Omental fat pad (tissue), 4 donors: Measurements from ENCODE around the gene COMMD9. TPM values are rescaled to one million over a fixed set of nuclear protein-coding genes. Genes with fewer than 3 reads are reported as not detected.

Experiments
- ATAC-seq: fragments of 150-250 bp; one replicate; pipeline ENCODE4 v1.9.1; 2016; ENCODE audit warnings: mild to moderate bottlenecking, moderate library complexity; ENCODE audit not compliant: low FRiP score
- DNase-seq: peaks from one replicate; pipeline ENCODE4 v3.0.0-alpha.2; 2019; ENCODE audit warnings: low spot score
- total RNA-seq, 4 donors: library from RNA; depleted of rRNA; stranded (reverse); fragments of >200 nt; gene quantifications; one replicate each; pipeline ENCODE4 v1.1.0, GENCODE V29; 2016
- TF ChIP-seq, protein P1 (sequence below), 3 donors: fragments of 450-650 bp; IDR thresholded peaks; one replicate each; pipeline ENCODE4 v1.5.1; 2016 to 2017; ENCODE audit warnings: antibody characterized with exemption in 3 of 3, mild to moderate bottlenecking in 3 of 3, moderate library complexity in 2 of 3

Gene COMMD9
- total RNA-seq, 4 donors from 2014 or later: 37.3 to 52.6 (median 41.6) TPM

DNA sequence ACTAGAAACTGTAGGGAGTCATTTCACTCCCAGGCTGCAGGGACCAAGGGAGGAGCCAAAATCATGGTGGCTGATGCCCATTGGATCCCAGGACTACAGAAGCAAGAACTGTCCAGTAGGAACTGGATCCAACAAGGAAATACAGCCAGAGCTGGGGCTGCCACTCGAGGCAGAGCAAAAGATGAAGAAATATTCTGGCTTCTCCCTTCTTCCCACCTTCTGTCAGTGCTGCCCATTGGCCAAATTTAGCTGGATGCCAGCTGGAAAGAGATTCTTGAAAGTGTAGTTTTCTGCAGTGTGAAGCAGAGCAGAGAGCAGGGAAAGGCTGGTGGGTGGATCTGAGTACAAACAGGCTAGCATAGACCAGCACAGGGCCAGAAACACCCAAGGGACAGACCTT lies 45.6 kb downstream of the COMMD9 start:
- TF ChIP-seq, protein P1, sequence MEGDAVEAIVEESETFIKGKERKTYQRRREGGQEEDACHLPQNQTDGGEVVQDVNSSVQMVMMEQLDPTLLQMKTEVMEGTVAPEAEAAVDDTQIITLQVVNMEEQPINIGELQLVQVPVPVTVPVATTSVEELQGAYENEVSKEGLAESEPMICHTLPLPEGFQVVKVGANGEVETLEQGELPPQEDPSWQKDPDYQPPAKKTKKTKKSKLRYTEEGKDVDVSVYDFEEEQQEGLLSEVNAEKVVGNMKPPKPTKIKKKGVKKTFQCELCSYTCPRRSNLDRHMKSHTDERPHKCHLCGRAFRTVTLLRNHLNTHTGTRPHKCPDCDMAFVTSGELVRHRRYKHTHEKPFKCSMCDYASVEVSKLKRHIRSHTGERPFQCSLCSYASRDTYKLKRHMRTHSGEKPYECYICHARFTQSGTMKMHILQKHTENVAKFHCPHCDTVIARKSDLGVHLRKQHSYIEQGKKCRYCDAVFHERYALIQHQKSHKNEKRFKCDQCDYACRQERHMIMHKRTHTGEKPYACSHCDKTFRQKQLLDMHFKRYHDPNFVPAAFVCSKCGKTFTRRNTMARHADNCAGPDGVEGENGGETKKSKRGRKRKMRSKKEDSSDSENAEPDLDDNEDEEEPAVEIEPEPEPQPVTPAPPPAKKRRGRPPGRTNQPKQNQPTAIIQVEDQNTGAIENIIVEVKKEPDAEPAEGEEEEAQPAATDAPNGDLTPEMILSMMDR (IDR thresholded peaks at IDR 0.05): no peak
- ATAC-seq (peak; percentile 28), DNase-seq (no peak)

DNA sequence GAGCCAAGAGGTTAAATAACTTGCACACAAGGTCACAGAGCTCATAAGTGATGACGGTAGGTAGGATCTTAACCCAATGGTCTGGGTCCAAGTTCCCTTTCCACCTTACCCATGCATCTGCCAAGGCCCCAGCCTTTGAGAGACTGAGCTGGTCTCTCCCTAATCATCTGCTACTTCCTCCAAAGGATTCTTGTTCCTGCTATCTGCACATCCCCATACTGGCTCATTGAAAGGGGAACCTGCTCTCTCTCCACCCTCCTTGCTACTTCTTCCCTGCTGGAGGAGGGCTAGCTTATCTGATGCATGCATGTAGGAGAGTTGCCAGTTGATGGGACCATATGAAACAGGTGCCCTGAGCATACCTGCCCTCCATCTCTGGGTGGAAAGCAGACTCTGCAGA lies 47.7 kb downstream of the COMMD9 start:
- DNase-seq (no peak), ATAC-seq (no peak)
- TF ChIP-seq, protein P1 (IDR thresholded peaks at IDR 0.05): no peak

DNA sequence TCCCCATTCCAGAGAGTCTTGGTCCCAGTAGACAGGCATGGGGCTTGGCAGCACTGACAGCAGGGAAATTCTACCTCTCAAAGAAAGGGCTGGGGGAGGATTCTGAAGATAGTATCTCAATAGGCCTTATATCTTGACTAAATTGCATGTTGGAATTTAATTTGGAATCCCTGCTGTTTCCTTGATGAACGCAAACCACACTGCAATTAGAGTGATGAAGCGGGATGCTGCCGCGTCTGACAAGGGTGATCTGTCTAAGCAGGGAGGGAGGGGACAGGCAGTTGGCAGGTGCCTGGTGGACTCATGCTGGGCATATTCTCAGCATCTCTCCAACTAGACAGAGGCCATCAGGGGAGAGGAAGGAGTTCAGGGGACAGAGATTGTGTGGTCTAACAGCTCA lies 48.4 kb downstream of the COMMD9 start:
- no peak for DNase-seq
- no peak for ATAC-seq
- TF ChIP-seq, protein P1 (IDR thresholded peaks at IDR 0.05): no peak

DNA sequence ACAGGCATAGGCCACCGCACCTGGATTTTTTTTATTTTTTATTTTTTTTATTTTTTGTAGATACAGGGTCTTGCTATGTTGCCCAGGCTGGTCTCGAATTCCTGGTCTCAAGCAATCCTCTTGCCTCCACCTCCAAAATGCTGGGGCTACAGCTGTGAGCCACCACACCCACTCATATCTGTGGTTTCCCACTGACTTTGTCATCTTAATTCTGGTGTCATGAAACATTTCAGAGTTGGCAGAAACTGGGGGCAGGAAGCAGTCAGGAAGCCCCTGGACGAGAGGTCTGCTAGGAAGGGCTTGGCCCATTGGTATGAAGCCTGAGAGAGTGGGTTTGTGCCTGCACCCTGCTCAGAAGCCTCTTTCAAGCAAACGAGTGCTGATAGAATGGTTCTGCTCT lies 49.1 kb downstream of the COMMD9 start:
- ATAC-seq (no peak), DNase-seq (no peak)
- TF ChIP-seq, protein P1 (IDR thresholded peaks at IDR 0.05): no peak

DNA sequence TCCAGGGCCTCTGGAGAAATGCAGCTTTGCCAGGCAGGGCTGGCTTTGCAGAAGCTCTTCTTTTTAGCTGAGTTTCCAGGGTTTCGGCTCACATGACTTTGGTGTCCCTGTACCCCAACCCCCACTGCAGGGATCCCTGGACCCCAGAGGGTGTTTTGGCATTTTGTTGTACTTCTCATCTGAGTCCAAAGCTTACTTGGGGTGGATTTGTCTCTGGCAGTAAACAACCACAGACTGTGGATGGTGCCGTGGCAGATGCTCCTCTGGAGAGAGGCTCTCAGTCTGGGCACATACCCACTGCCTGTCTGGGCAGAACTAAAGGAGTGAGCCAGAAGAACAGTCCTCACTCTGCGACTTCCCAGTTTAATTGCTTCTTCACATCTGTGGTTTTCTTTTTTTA lies 49.6 kb downstream of the COMMD9 start:
- no peak for ATAC-seq
- no peak for DNase-seq
- TF ChIP-seq, protein P1 (IDR thresholded peaks at IDR 0.05): no peak

DNA sequence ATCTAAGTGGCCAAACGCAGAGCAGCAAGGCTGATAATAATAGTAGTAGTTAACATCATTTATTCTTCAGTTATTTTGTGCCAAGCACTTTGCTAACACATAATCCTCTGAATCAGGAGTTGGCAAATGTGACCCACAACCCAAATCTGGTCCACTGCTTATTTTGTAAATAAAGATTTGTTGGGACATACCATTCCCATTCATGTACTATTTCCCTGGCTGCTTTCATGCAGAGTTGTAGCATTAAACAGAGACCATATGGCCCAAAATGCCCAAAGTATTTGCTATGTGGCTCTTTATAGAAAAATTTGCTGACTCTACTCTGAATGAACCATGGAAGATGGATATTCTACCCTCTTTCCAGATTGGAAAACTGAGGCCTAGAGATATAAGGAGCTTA lies 50.3 kb downstream of the COMMD9 start:
- TF ChIP-seq, protein P1 (IDR thresholded peaks at IDR 0.05): no peak
- no peak for ATAC-seq
- no peak for DNase-seq

DNA sequence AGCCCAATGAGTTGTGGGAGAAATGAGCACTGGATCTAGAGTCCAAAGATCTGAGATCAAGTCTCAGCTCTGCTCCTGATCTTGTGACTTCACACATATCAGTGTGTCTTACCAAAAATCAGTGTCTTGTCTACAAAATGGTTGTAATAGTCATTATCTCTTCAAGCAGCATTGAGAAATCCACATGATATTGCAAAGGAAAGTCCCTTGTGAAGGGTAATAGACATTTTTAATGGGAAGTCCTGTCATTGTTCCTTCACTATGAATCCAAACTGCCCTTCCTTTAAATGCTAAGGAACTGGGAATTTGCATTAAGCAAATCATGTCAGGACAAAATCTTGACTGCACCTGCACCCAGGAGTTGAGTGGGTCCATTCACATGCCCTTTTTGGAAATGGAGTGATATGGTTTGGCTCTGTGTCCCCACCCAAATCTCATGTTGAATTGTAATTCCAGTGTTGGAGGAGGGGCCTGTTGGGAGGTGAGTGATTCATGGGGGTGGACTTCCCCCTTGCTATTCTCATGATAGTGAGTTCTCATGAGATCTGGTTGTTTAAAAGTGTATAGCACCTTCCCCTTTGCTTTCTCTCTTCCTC lies 51.1 kb downstream of the COMMD9 start:
- TF ChIP-seq, protein P1 (IDR thresholded peaks at IDR 0.05): no peak
- ATAC-seq (no peak), DNase-seq (no peak)
